ENCODE measurements around the gene UBL4A. TPM values are rescaled to one million over a fixed set of nuclear protein-coding genes. Genes with fewer than 3 reads are reported as not detected.
A peak's percentile ranks its signal among the peaks of the same experiment; 100 is the strongest.

UBL4A gene
- total and polyA plus RNA-seq, 9 of the 15 experiments (the other 6 are each of a cell fraction or from before 2014, with no cell fraction given): 15.2 to 140 (median 100) TPM

- BruUV-seq (replicated peaks): TSS peak; percentile 96
- CTCF ChIA-PET (ENCODE audit: low intra/inter-chr PET ratio): no interaction called here
- H3K27ac ChIP-seq (ENCODE audit: extremely low read depth, low read depth, low read length): peak overlapping the region; percentile 74
- ATAC-seq (no peak), FAIRE-seq (no peak), DNase-seq (ENCODE audit: extremely low read depth in 1 of 4, low spot score in 3 of 4) (no peak)
- H3K9ac ChIP-seq (ENCODE audit: insufficient read depth in 1 of 2, low read depth in 2 of 2, low read length in 2 of 2): peak overlapping the region; percentile 76 to 89
- H3K4me1 ChIP-seq (replicated peaks in 1 of 2; ENCODE audit: control insufficient read depth in 2 of 2, insufficient read depth in 2 of 2, low read length in 2 of 2): peaks cover 26 to 41% of the 10 kb centered on the region in 2 experiments
- H3K4me2 ChIP-seq (ENCODE audit: insufficient read depth, low read length): peak overlapping the region; percentile 95
- peaks cover 11% of the 10 kb centered on the region for H3K79me2 ChIP-seq (ENCODE audit: control insufficient read depth, insufficient read depth, low read length)
- peak overlapping the region; percentile 60 for H3K4me3 ChIP-seq
- H2AFZ ChIP-seq (ENCODE audit: low read depth, low read length): no peak overlapping the region
- 33% methylated on average over 17 of the region's 24 CpGs for WGBS (ENCODE audit: insufficient coverage, low coverage, missing lambda C conversion rate)
- no peaks in the 10 kb centered on the region for H4K20me1 ChIP-seq (replicated peaks; ENCODE audit: control insufficient read depth, insufficient read depth, low read length)
- no peaks in the 10 kb centered on the region for H3K9me1 ChIP-seq (ENCODE audit: control insufficient read depth, insufficient read depth, low read length)
- TF ChIP-seq RBBP5 (IDR thresholded peaks at IDR 0.05; ENCODE audit: borderline replicate concordance, insufficient read depth, low read length, poor library complexity, severe bottlenecking) (peak; percentile 31), ZNF449 (CRISPR knock-in tag; IDR thresholded peaks at IDR 0.05) (no peak), FOXM1 (IDR thresholded peaks at IDR 0.05; ENCODE audit: low read depth) (no peak), FOXM1 (CRISPR knock-in tag; IDR thresholded peaks at IDR 0.05; ENCODE audit: low read depth) (0 out of 2 replicates have a peak, but pooled peaks have one; percentile 6), SAFB (IDR thresholded peaks at IDR 0.05; ENCODE audit: borderline replicate concordance, low read depth, low read length) (no peak), KDM5B (IDR thresholded peaks at IDR 0.05; ENCODE audit: insufficient replicate concordance, low read depth, low read length) (peak; percentile 39), SIRT6 (IDR thresholded peaks at IDR 0.05; ENCODE audit: low read depth, low read length) (peak; percentile 53), CHD4 (IDR thresholded peaks at IDR 0.05; ENCODE audit: insufficient read depth, insufficient replicate concordance, low read depth, low read length, poor library complexity, severe bottlenecking) (no peak), RFX7 (CRISPR knock-in tag; IDR thresholded peaks at IDR 0.05) (no peak), CEBPG (CRISPR knock-in tag; IDR thresholded peaks at IDR 0.05) (no peak), CEBPG (tag; conservative IDR thresholded peaks at IDR 0.05 in 1 of 2, IDR thresholded peaks at IDR 0.05 in 1 of 2) (no peak)
- POLR2A ChIA-PET: interaction anchor here (0.7 to 1.6 kb wide), 9 partner anchors 8 to 77 kb away, joined by 3 to 11 read pairs (median 4); no protein-coding TSS in a partner anchor
- peaks cover 3% of the 10 kb centered on the region; the same call in 2 of the 3 replicates for H3K36me3 ChIP-seq (ENCODE audit: control insufficient read depth, insufficient read depth, low read length)
- in situ Hi-C loops (cut with MboI) (no loop called here), intact Hi-C loops (cut with micrococcal nuclease) (loop anchor here (5.0 kb wide), 1 partner anchor 51 kb away; the partner anchor contains the start of gene ATP6AP1)
- H3K27me3 ChIP-seq (ENCODE audit: control insufficient read depth in 2 of 2, insufficient read depth in 2 of 2, low read length in 2 of 2): no peaks in the 10 kb centered on the region
- no peaks in the 10 kb centered on the region for H3K9me3 ChIP-seq (replicated peaks; ENCODE audit: control insufficient read depth, insufficient read depth, low read depth, low read length)
Observed at GRCh38 chrX:154477891-154478477, 8.4 kb downstream of the UBL4A start.
